ENCODE results near the gene PLD6.

- TF ChIP-seq CTCF (conservative IDR thresholded peaks at IDR 0.05 in 1 of 2, IDR thresholded peaks at IDR 0.05 in 1 of 2; ENCODE audit: low read depth in 1 of 2, low read length in 2 of 2) (no peak), EZH2 (IDR thresholded peaks at IDR 0.05; ENCODE audit: low read length, missing control alignments) (no peak)
Measured at GRCh38 chr17:17191961-17192381, 14.2 kb downstream of the PLD6 start.

Data from fibroblast of lung (primary cell).